WTC11 (cell line): ENCODE measurements around the gene SLC38A1. TPM values are rescaled to one million over a fixed set of nuclear protein-coding genes. Genes with fewer than 3 reads are reported as not detected.

Source experiments
- CREB1 ChIP-seq: sonication (generic); formaldehyde crosslinking; IDR thresholded peaks from 2 replicates; pipeline ENCODE4 v1.8.0; 2023; ENCODE audit warnings: mild to moderate bottlenecking, missing genetic modification reagents
- EMX1 ChIP-seq: fragments of 250-450 bp; sonication (Bioruptor Pico); IDR thresholded peaks from 2 replicates; pipeline ENCODE4 v1.8.0; 2021; ENCODE audit warnings: mild to moderate bottlenecking
- ETV6 ChIP-seq: sonication (generic); formaldehyde crosslinking; IDR thresholded peaks from 2 replicates; pipeline ENCODE4 v1.8.1; 2022; ENCODE audit warnings: mild to moderate bottlenecking, missing genetic modification reagents
- FOXK1 ChIP-seq: sonication (generic); formaldehyde crosslinking; IDR thresholded peaks from 2 replicates; pipeline ENCODE4 v1.8.0; 2022; ENCODE audit warnings: mild to moderate bottlenecking, moderate library complexity, missing genetic modification reagents
- RELA ChIP-seq: sonication (generic); formaldehyde crosslinking; IDR thresholded peaks from 2 replicates; pipeline ENCODE4 v1.8.1; 2022; ENCODE audit warnings: missing genetic modification reagents, mild to moderate bottlenecking, borderline replicate concordance
- RORB ChIP-seq: fragments of 250-450 bp; sonication (Bioruptor Pico); IDR thresholded peaks from 2 replicates; pipeline ENCODE4 v1.9.0; 2021; ENCODE audit warnings: mild to moderate bottlenecking
- total RNA-seq: library from RNA; stranded (reverse); gene quantifications from 3 replicates; pipeline ENCODE4 v1.2.3, GENCODE V29; 2021
- TF ChIP-seq, protein P1 (sequence below): fragments of 250-450 bp; sonication (Bioruptor Pico); IDR thresholded peaks from 2 replicates; pipeline ENCODE4 v1.9.0; 2021; ENCODE audit warnings: mild to moderate bottlenecking, borderline replicate concordance
- TF ChIP-seq, protein P2 (sequence below): sonication (generic); formaldehyde crosslinking; IDR thresholded peaks from 2 replicates; pipeline ENCODE4 v1.8.1; 2022; ENCODE audit warnings: mild to moderate bottlenecking, missing genetic modification reagents, moderate library complexity, borderline replicate concordance
- TF ChIP-seq, protein P3 (sequence below): sonication (generic); formaldehyde crosslinking; IDR thresholded peaks from 2 replicates; pipeline ENCODE4 v1.8.0; 2023; ENCODE audit warnings: missing genetic modification reagents
- TF ChIP-seq, protein P4 (sequence below): sonication (generic); formaldehyde crosslinking; IDR thresholded peaks from 2 replicates; pipeline ENCODE4 v1.8.1; 2022; ENCODE audit warnings: missing genetic modification reagents, borderline replicate concordance
- TF ChIP-seq, protein P5 (sequence below): fragments of 250-450 bp; sonication (Bioruptor Pico); IDR thresholded peaks from 2 replicates; pipeline ENCODE4 v2.1.2; 2022; ENCODE audit warnings: mild to moderate bottlenecking, moderate library complexity
- TF ChIP-seq, protein P6 (sequence below): sonication (generic); formaldehyde crosslinking; IDR thresholded peaks from 2 replicates; pipeline ENCODE4 v1.8.1; 2022; ENCODE audit warnings: low read depth, missing genetic modification reagents, borderline replicate concordance
- TF ChIP-seq, protein P7 (sequence below): sonication (generic); formaldehyde crosslinking; IDR thresholded peaks from 2 replicates; pipeline ENCODE4 v1.8.0; 2022; ENCODE audit warnings: mild to moderate bottlenecking, missing genetic modification reagents
- TF ChIP-seq, protein P8 (sequence below): sonication (generic); formaldehyde crosslinking; IDR thresholded peaks from 2 replicates; pipeline ENCODE4 v1.8.0; 2023; ENCODE audit warnings: mild to moderate bottlenecking, missing genetic modification reagents

Gene SLC38A1
- total RNA-seq, 1 experiment from 2014 or later, result 179 TPM

DNA sequence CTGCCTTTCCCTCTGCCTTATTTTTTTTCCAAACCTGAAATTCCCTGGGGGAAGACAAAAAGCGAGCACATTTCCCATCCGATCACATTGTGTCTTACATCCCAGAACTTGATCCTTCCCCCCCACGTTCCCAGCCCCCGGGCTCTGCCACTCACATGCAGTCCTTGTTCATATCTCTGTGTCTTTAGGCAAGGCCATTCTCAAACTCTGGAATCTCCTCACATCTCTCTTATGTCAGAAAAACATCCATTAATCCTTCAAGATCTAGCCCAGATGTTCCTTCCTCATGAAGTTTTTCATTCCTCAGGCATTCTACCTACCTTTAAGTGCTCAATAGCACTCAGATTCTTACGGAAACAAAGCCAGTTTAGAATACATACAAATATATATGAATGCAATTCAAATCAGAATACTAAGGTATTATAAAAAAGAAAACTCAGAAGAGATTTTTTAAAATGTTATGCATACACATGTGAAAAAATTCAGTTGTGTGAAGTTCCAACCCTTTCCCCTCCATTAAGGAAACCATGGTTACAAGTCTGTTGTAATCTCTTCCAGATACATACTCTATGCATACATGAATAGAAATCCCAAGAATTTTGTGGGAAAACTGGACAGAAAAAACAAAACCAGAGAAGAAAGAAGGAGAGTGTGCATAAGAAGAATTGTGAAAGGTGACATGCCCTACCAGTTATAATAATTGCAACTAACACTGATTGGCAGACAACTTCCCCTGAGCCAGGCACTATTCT, 120.3 kb downstream of the SLC38A1 start (continued):
- TF ChIP-seq, protein P1, sequence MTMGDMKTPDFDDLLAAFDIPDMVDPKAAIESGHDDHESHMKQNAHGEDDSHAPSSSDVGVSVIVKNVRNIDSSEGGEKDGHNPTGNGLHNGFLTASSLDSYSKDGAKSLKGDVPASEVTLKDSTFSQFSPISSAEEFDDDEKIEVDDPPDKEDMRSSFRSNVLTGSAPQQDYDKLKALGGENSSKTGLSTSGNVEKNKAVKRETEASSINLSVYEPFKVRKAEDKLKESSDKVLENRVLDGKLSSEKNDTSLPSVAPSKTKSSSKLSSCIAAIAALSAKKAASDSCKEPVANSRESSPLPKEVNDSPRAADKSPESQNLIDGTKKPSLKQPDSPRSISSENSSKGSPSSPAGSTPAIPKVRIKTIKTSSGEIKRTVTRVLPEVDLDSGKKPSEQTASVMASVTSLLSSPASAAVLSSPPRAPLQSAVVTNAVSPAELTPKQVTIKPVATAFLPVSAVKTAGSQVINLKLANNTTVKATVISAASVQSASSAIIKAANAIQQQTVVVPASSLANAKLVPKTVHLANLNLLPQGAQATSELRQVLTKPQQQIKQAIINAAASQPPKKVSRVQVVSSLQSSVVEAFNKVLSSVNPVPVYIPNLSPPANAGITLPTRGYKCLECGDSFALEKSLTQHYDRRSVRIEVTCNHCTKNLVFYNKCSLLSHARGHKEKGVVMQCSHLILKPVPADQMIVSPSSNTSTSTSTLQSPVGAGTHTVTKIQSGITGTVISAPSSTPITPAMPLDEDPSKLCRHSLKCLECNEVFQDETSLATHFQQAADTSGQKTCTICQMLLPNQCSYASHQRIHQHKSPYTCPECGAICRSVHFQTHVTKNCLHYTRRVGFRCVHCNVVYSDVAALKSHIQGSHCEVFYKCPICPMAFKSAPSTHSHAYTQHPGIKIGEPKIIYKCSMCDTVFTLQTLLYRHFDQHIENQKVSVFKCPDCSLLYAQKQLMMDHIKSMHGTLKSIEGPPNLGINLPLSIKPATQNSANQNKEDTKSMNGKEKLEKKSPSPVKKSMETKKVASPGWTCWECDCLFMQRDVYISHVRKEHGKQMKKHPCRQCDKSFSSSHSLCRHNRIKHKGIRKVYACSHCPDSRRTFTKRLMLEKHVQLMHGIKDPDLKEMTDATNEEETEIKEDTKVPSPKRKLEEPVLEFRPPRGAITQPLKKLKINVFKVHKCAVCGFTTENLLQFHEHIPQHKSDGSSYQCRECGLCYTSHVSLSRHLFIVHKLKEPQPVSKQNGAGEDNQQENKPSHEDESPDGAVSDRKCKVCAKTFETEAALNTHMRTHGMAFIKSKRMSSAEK (CRISPR knock-in tag), result no peak
- TF ChIP-seq, protein P2, sequence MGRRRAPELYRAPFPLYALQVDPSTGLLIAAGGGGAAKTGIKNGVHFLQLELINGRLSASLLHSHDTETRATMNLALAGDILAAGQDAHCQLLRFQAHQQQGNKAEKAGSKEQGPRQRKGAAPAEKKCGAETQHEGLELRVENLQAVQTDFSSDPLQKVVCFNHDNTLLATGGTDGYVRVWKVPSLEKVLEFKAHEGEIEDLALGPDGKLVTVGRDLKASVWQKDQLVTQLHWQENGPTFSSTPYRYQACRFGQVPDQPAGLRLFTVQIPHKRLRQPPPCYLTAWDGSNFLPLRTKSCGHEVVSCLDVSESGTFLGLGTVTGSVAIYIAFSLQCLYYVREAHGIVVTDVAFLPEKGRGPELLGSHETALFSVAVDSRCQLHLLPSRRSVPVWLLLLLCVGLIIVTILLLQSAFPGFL (CRISPR knock-in tag), result no peak
- TF ChIP-seq, protein P3, sequence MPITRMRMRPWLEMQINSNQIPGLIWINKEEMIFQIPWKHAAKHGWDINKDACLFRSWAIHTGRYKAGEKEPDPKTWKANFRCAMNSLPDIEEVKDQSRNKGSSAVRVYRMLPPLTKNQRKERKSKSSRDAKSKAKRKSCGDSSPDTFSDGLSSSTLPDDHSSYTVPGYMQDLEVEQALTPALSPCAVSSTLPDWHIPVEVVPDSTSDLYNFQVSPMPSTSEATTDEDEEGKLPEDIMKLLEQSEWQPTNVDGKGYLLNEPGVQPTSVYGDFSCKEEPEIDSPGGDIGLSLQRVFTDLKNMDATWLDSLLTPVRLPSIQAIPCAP (CRISPR knock-in tag), result no peak
- TF ChIP-seq, protein P4, sequence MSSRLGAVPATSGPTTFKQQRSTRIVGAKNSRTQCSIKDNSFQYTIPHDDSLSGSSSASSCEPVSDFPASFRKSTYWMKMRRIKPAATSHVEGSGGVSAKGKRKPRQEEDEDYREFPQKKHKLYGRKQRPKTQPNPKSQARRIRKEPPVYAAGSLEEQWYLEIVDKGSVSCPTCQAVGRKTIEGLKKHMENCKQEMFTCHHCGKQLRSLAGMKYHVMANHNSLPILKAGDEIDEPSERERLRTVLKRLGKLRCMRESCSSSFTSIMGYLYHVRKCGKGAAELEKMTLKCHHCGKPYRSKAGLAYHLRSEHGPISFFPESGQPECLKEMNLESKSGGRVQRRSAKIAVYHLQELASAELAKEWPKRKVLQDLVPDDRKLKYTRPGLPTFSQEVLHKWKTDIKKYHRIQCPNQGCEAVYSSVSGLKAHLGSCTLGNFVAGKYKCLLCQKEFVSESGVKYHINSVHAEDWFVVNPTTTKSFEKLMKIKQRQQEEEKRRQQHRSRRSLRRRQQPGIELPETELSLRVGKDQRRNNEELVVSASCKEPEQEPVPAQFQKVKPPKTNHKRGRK (CRISPR knock-in tag), result no peak
- TF ChIP-seq, protein P5, sequence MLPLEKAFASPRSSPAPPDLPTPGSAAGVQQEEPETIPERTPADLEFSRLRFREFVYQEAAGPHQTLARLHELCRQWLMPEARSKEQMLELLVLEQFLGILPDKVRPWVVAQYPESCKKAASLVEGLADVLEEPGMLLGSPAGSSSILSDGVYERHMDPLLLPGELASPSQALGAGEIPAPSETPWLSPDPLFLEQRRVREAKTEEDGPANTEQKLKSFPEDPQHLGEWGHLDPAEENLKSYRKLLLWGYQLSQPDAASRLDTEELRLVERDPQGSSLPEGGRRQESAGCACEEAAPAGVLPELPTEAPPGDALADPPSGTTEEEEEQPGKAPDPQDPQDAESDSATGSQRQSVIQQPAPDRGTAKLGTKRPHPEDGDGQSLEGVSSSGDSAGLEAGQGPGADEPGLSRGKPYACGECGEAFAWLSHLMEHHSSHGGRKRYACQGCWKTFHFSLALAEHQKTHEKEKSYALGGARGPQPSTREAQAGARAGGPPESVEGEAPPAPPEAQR (CRISPR knock-in tag), result no peak
- TF ChIP-seq RELA (CRISPR knock-in tag) (no peak), CREB1 (no peak), EMX1 (CRISPR knock-in tag) (no peak), FOXK1 (CRISPR knock-in tag) (no peak), RORB (CRISPR knock-in tag) (no peak), ETV6 (CRISPR knock-in tag) (no peak)
- TF ChIP-seq, protein P6, sequence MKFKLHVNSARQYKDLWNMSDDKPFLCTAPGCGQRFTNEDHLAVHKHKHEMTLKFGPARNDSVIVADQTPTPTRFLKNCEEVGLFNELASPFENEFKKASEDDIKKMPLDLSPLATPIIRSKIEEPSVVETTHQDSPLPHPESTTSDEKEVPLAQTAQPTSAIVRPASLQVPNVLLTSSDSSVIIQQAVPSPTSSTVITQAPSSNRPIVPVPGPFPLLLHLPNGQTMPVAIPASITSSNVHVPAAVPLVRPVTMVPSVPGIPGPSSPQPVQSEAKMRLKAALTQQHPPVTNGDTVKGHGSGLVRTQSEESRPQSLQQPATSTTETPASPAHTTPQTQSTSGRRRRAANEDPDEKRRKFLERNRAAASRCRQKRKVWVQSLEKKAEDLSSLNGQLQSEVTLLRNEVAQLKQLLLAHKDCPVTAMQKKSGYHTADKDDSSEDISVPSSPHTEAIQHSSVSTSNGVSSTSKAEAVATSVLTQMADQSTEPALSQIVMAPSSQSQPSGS, result no peak
- TF ChIP-seq, protein P7, sequence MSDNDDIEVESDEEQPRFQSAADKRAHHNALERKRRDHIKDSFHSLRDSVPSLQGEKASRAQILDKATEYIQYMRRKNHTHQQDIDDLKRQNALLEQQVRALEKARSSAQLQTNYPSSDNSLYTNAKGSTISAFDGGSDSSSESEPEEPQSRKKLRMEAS (CRISPR knock-in tag), result no peak
- TF ChIP-seq, protein P8, sequence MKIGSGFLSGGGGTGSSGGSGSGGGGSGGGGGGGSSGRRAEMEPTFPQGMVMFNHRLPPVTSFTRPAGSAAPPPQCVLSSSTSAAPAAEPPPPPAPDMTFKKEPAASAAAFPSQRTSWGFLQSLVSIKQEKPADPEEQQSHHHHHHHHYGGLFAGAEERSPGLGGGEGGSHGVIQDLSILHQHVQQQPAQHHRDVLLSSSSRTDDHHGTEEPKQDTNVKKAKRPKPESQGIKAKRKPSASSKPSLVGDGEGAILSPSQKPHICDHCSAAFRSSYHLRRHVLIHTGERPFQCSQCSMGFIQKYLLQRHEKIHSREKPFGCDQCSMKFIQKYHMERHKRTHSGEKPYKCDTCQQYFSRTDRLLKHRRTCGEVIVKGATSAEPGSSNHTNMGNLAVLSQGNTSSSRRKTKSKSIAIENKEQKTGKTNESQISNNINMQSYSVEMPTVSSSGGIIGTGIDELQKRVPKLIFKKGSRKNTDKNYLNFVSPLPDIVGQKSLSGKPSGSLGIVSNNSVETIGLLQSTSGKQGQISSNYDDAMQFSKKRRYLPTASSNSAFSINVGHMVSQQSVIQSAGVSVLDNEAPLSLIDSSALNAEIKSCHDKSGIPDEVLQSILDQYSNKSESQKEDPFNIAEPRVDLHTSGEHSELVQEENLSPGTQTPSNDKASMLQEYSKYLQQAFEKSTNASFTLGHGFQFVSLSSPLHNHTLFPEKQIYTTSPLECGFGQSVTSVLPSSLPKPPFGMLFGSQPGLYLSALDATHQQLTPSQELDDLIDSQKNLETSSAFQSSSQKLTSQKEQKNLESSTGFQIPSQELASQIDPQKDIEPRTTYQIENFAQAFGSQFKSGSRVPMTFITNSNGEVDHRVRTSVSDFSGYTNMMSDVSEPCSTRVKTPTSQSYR (CRISPR knock-in tag), result no peak
